PC-9 (cell line): ENCODE measurements around the gene TMEM168. TPM values are rescaled to one million over a fixed set of nuclear protein-coding genes. Genes with fewer than 3 reads are reported as not detected.

Experiments
- BruUV-seq: library from RNA; stranded (reverse); fragments of 400-500 nt; replicated peaks from 2 replicates; lab custom pipeline; 2021; lab: Mats Ljungman, UMichigan
- CTCF ChIA-PET: fragments of 300-600 bp; sonication (Branson Sonifier 250); formaldehyde crosslinking; loops from one replicate; lab custom pipeline; 2022; ENCODE audit warnings: antibody characterized with exemption; lab: Charles Lee
- POLR2A ChIA-PET: fragments of 300-600 bp; sonication (Branson Sonifier 250); formaldehyde crosslinking; loops from one replicate; lab custom pipeline; 2022; ENCODE audit warnings: antibody characterized with exemption; ENCODE audit not compliant: unreplicated experiment; lab: Charles Lee
- DNase-seq, 2 experiments: peaks; one replicate each; pipeline versions ENCODE4 v3.0.0 to v3.0.0-alpha.2; 2015 to 2022; ENCODE audit warnings: mixed read lengths in 1 of 2
- H2AFZ ChIP-seq: fragments of 200-600 bp; sonication (generic); 2 replicates; pipeline ENCODE4 v1.8.1; 2017; ENCODE audit warnings: antibody characterized with exemption
- H3F3A ChIP-seq: fragments of 200-600 bp; sonication (generic); 2 replicates; pipeline ENCODE4 v1.8.1; 2017; ENCODE audit warnings: antibody characterized with exemption, mild to moderate bottlenecking, low read depth; ENCODE audit not compliant: insufficient read depth
- H3K27ac ChIP-seq: fragments of 200-600 bp; sonication (generic); 2 replicates; pipeline ENCODE4 v1.6.1; 2016; ENCODE audit warnings: mixed run types
- H3K27me3 ChIP-seq: fragments of 200-600 bp; sonication (generic); 2 replicates; pipeline ENCODE4 v1.6.1; 2016; ENCODE audit warnings: low read depth, mixed run types; ENCODE audit not compliant: insufficient read depth
- H3K36me3 ChIP-seq: fragments of 200-600 bp; sonication (generic); 2 replicates; pipeline ENCODE4 v1.6.1; 2016; ENCODE audit warnings: low read depth, mixed run types
- H3K4me1 ChIP-seq: fragments of 200-600 bp; sonication (generic); replicated peaks from 2 replicates; pipeline ENCODE4 v1.6.1; 2016; ENCODE audit warnings: mixed run types; ENCODE audit not compliant: insufficient read depth
- H3K4me2 ChIP-seq: fragments of 200-600 bp; sonication (generic); 2 replicates; pipeline ENCODE4 v1.6.1; 2017; ENCODE audit warnings: mixed run types
- H3K4me3 ChIP-seq: fragments of 200-600 bp; sonication (generic); 2 replicates; pipeline ENCODE4 v1.6.1; 2016; ENCODE audit warnings: mixed run types
- H3K79me2 ChIP-seq: fragments of 200-600 bp; sonication (generic); 2 replicates; pipeline ENCODE4 v1.6.1; 2017; ENCODE audit warnings: low read depth, mixed run types
- H3K9me2 ChIP-seq: fragments of 200-600 bp; sonication (generic); 2 replicates; pipeline ENCODE4 v1.8.1; 2017; ENCODE audit warnings: mild to moderate bottlenecking; ENCODE audit not compliant: insufficient read depth
- H3K9me3 ChIP-seq: fragments of 200-600 bp; sonication (generic); 2 replicates; pipeline ENCODE4 v1.8.1; 2016; ENCODE audit warnings: low read depth; ENCODE audit not compliant: insufficient read depth
- H4K20me1 ChIP-seq: fragments of 200-600 bp; sonication (generic); 2 replicates; pipeline ENCODE4 v1.8.1; 2017; ENCODE audit not compliant: insufficient read depth
- EZH2 ChIP-seq: fragments of 200-600 bp; sonication (generic); IDR thresholded peaks from 2 replicates; pipeline ENCODE4 v1.8.0; 2017; ENCODE audit warnings: antibody characterized with exemption, low read depth
- intact Hi-C: fragments of 100-400 bp; cut with micrococcal nuclease; formaldehyde crosslinking; loops from one replicate; pipeline ENCODE4 v1.10.0; 2022; ENCODE audit not compliant: unreplicated experiment
- total RNA-seq: library from RNA; stranded (reverse); gene quantifications from 2 replicates; pipeline ENCODE4 v1.2.3, GENCODE V29; 2021
- TF ChIP-seq, protein P1 (sequence below): fragments of 200-600 bp; sonication (generic); conservative IDR thresholded peaks from 2 replicates; pipeline ENCODE4 v1.6.1; 2017; ENCODE audit warnings: mixed run types, antibody characterized with exemption, mild to moderate bottlenecking, moderate library complexity

TMEM168 gene
- total RNA-seq, 1 experiment from 2014 or later = 17.2 TPM

DNA sequence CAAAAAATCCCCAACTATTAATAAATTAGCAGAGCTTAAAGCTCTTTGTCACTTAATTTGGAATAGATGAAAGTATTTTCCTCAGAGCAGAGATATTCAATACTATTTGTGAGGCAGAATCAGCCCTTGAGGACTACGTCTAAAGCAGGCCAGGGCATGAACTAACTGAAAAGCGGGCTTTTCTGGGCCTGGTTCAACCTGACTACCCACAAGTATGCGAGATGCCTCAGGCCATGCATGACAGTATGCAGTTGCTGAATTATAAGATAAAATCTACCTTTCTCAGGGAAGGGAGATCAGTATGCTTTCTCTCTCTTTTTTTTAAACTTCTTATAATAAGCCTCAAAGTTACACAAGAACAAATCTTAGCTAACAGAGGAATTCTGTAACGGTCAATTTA lies 20.1 kb downstream of the TMEM168 start:
- Histone ChIP-seq H3K4me1 (no peaks in the 10 kb centered on the region), H2AFZ (no peak overlapping the region), H4K20me1 (no peaks in the 10 kb centered on the region), H3K79me2 (no peaks in the 10 kb centered on the region), H3F3A (no peaks in the 10 kb centered on the region), H3K9me2 (no peaks in the 10 kb centered on the region; the same call in 1 of the 2 replicates), H3K36me3 (no peaks in the 10 kb centered on the region), H3K27me3 (no peaks in the 10 kb centered on the region), H3K4me2 (no peak overlapping the region), H3K4me3 (no peak overlapping the region), H3K27ac (no peak overlapping the region), H3K9me3 (no peaks in the 10 kb centered on the region)
- no peak for TF ChIP-seq EZH2
- TF ChIP-seq, protein P1, sequence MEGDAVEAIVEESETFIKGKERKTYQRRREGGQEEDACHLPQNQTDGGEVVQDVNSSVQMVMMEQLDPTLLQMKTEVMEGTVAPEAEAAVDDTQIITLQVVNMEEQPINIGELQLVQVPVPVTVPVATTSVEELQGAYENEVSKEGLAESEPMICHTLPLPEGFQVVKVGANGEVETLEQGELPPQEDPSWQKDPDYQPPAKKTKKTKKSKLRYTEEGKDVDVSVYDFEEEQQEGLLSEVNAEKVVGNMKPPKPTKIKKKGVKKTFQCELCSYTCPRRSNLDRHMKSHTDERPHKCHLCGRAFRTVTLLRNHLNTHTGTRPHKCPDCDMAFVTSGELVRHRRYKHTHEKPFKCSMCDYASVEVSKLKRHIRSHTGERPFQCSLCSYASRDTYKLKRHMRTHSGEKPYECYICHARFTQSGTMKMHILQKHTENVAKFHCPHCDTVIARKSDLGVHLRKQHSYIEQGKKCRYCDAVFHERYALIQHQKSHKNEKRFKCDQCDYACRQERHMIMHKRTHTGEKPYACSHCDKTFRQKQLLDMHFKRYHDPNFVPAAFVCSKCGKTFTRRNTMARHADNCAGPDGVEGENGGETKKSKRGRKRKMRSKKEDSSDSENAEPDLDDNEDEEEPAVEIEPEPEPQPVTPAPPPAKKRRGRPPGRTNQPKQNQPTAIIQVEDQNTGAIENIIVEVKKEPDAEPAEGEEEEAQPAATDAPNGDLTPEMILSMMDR = no peak
- intact Hi-C loops = loop anchor here (1.0 kb wide), 1 partner anchor 20 kb away; the partner anchor contains the start of gene TMEM168
- no TSS peak for BruUV-seq
- POLR2A ChIA-PET = interaction anchor here (0.6 kb wide), 2 partner anchors 100 to 1632 kb away, joined by 3 to 11 read pairs; no protein-coding TSS in a partner anchor
- DNase-seq = peak; percentile 77 to 80
- CTCF ChIA-PET = interaction anchor here (0.6 kb wide), 1 partner anchor 1786 kb away, joined by 5 read pairs; no protein-coding TSS in a partner anchor

DNA sequence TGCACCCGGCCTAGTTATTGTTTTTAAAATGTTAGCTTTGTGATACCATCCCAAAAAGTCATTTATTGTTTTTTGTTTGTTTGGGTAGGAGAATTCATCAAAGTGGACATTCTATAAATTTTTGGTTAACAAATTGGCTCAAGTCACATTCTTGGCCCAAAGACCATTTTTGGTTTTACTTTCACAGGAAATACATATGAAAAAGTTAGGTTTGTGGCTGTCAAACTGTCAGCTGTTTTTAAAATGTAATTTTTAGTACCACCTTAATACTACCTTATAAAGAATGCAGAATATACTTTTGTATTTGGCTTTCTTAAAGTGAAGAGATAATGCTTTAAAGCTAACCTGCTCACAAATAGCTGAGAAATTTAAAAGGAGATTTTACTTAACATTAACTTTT lies 25.1 kb downstream of the TMEM168 start:
- no TSS peak for BruUV-seq
- Histone ChIP-seq H4K20me1 (no peaks in the 10 kb centered on the region), H3K36me3 (no peaks in the 10 kb centered on the region), H3K9me3 (no peaks in the 10 kb centered on the region), H3K79me2 (no peaks in the 10 kb centered on the region), H3K4me3 (no peak overlapping the region), H3K4me1 (no peaks in the 10 kb centered on the region), H3K9me2 (no peaks in the 10 kb centered on the region; the same call in 1 of the 2 replicates), H2AFZ (no peak overlapping the region), H3F3A (no peaks in the 10 kb centered on the region), H3K27ac (no peak overlapping the region), H3K4me2 (no peak overlapping the region), H3K27me3 (no peaks in the 10 kb centered on the region)
- ChIA-PET POLR2A (no interaction called here), CTCF (no interaction called here)
- no peak for TF ChIP-seq EZH2
- TF ChIP-seq, protein P1 = no peak
- no peak for DNase-seq
- intact Hi-C loops = no loop called here

DNA sequence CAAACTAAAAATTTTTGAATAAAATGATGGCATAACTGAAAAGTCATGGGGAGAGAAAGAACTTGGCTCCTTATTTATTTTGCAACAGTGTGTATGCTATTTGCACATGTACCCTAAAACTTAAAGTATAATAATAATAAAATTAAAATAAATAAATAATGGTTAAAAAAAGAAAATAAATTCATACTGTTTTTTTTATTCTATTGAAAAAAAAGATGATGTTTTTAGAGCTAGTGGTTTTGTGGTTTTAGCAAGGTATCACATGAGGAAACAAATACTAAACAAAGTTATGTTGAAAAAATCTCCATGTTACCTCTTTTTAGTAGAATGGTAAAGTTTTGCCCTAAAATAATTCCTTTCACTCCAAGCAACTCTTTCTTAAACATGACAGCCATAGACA lies 26.2 kb downstream of the TMEM168 start:
- Histone ChIP-seq H3K27me3 (no peaks in the 10 kb centered on the region), H3K4me3 (no peak overlapping the region), H3K4me2 (no peak overlapping the region), H3K9me3 (no peaks in the 10 kb centered on the region), H3K4me1 (no peaks in the 10 kb centered on the region), H3F3A (no peaks in the 10 kb centered on the region), H3K79me2 (no peaks in the 10 kb centered on the region), H3K36me3 (no peaks in the 10 kb centered on the region), H4K20me1 (no peaks in the 10 kb centered on the region), H2AFZ (no peak overlapping the region), H3K9me2 (no peaks in the 10 kb centered on the region; the same call in 1 of the 2 replicates), H3K27ac (no peak overlapping the region)
- intact Hi-C loops = no loop called here
- CTCF ChIA-PET = no interaction called here
- POLR2A ChIA-PET = no interaction called here
- no TSS peak for BruUV-seq
- DNase-seq = no peak
- TF ChIP-seq EZH2 = no peak
- TF ChIP-seq, protein P1 = no peak
